ENCODE data around the gene STX18. TPM values are rescaled to one million over a fixed set of nuclear protein-coding genes. Genes with fewer than 3 reads are reported as not detected.

The STX18 gene
- total and polyA plus RNA-seq, 2 of the 13 experiments (the other 11 are each of a cell fraction or from before 2014, with no cell fraction given), result 23.9 to 37.1 TPM

DNA sequence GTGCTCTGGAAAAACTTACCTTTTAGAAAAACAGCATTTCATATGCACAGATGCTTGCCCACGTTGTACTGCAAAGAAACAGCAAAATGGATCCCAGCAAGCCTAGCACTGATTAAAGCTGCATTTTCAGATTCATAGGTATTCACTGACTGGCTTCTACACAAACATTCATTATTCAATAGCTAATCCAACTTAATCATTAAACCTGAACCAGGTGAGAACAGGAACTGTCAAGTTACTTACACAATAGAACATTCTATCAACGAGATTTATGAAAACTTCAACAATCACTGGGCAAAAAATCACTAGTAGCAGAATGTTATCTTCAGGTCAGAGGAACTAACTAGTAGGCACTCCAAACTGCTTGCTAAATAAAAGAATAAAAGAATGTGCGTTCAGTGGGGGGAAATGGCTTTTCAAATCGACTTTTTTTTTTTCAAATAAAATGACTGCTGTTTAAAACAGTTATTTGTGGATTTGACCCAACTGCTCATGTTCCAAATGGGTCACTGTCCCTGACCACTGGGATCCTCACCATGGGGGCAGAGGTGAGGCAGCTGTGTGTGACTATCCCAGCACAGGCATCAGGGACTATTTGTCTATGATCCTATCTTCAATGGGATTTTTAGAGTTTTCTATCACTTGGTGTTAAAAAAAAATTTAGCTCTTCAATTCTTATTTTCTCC is 42.3 kb downstream of the STX18 start:
- WGBS (ENCODE audit: low lambda C conversion rate), result 49% methylated on average over 4 of the region's 4 CpGs
- Histone ChIP-seq H3K27ac (ENCODE audit: extremely low read length, insufficient read depth, low read length) (no peak overlapping the region), H3K27me3 (ENCODE audit: control insufficient read depth in 1 of 2, insufficient read depth in 2 of 2, low read length in 2 of 2) (no peaks in the 10 kb centered on the region), H3K4me1 (ENCODE audit: insufficient read depth, low read length) (peaks cover 47% of the 10 kb centered on the region), H3K36me3 (replicated peaks in 1 of 2; ENCODE audit: control insufficient read depth in 1 of 2, insufficient read depth in 2 of 2, low read length in 2 of 2) (no peaks in the 10 kb centered on the region), H2AFZ (ENCODE audit: low read length) (no peak overlapping the region), H3K4me3 (replicated peaks in 1 of 3; ENCODE audit: insufficient read depth in 1 of 3, low read depth in 2 of 3, low read length in 3 of 3) (no peak overlapping the region), H3K9ac (ENCODE audit: insufficient read depth, low read depth, low read length) (no peak overlapping the region), H3K79me2 (ENCODE audit: insufficient read depth, low read length) (peaks cover 23% of the 10 kb centered on the region), H3K9me3 (ENCODE audit: low read length) (no peaks in the 10 kb centered on the region), H3K4me2 (ENCODE audit: low read depth, low read length) (0 out of 2 replicates have a peak overlapping the region, but pooled peaks have one; percentile 2), H4K20me1 (ENCODE audit: insufficient read depth, low read length) (no peaks in the 10 kb centered on the region)
- peak; percentile 48; the same call in 1 of the 3 replicates for ATAC-seq
- BruUV-seq (replicated peaks), result no TSS peak
- FAIRE-seq, result no peak
- ChIA-PET CTCF (ENCODE audit: low intra/inter-chr PET ratio, low total read pairs) (no interaction called here), POLR2A (no interaction called here)
- in situ Hi-C loops (cut with HindIII; ENCODE audit: extremely low pct_ligation_motif_present, low pct_unique_long_range_greater_than_20kb) (no loop called here), intact Hi-C loops (cut with micrococcal nuclease; ENCODE audit: unreplicated experiment) (no loop called here)
- no peak for DNase-seq (ENCODE audit: low spot score)
- no peak for TF ChIP-seq ZNF30 (CRISPR knock-in tag; IDR thresholded peaks at IDR 0.05)
- TF ChIP-seq CBX1 (IDR thresholded peaks at IDR 0.05; ENCODE audit: low read depth), result no peak
- no peak for TF ChIP-seq KAT2B (IDR thresholded peaks at IDR 0.05; ENCODE audit: borderline replicate concordance, low read depth, low read length)
- TF ChIP-seq DNMT3B (CRISPR knock-in tag; conservative IDR thresholded peaks at IDR 0.05), result no peak
- no peak for TF ChIP-seq HMGA1 (CRISPR knock-in tag; conservative IDR thresholded peaks at IDR 0.05)
- TF ChIP-seq, protein P1, sequence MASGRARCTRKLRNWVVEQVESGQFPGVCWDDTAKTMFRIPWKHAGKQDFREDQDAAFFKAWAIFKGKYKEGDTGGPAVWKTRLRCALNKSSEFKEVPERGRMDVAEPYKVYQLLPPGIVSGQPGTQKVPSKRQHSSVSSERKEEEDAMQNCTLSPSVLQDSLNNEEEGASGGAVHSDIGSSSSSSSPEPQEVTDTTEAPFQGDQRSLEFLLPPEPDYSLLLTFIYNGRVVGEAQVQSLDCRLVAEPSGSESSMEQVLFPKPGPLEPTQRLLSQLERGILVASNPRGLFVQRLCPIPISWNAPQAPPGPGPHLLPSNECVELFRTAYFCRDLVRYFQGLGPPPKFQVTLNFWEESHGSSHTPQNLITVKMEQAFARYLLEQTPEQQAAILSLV (CRISPR knock-in tag; IDR thresholded peaks at IDR 0.05; ENCODE audit: borderline replicate concordance), result no peak
- TF ChIP-seq TEAD2 (CRISPR knock-in tag; IDR thresholded peaks at IDR 0.05), result no peak
- no peak for TF ChIP-seq ETV5 (CRISPR knock-in tag; IDR thresholded peaks at IDR 0.05; ENCODE audit: borderline replicate concordance)
- TF ChIP-seq ZNF674 (CRISPR knock-in tag; IDR thresholded peaks at IDR 0.05; ENCODE audit: low read depth), result no peak
- no peak for TF ChIP-seq ZNF430 (CRISPR knock-in tag; IDR thresholded peaks at IDR 0.05)
- TF ChIP-seq ZMYM4 (CRISPR knock-in tag; IDR thresholded peaks at IDR 0.05), result no peak
- TF ChIP-seq, protein P2, sequence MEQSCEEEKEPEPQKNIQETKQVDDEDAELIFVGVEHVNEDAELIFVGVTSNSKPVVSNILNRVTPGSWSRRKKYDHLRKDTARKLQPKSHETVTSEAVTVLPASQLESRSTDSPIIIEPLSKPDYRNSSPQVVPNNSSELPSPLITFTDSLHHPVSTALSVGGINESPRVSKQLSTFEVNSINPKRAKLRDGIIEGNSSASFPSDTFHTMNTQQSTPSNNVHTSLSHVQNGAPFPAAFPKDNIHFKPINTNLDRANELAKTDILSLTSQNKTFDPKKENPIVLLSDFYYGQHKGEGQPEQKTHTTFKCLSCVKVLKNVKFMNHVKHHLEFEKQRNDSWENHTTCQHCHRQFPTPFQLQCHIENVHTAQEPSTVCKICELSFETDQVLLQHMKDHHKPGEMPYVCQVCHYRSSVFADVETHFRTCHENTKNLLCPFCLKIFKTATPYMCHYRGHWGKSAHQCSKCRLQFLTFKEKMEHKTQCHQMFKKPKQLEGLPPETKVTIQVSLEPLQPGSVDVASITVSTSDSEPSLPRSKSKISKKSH (CRISPR knock-in tag; IDR thresholded peaks at IDR 0.05; ENCODE audit: borderline replicate concordance), result no peak
- TF ChIP-seq, protein P3, sequence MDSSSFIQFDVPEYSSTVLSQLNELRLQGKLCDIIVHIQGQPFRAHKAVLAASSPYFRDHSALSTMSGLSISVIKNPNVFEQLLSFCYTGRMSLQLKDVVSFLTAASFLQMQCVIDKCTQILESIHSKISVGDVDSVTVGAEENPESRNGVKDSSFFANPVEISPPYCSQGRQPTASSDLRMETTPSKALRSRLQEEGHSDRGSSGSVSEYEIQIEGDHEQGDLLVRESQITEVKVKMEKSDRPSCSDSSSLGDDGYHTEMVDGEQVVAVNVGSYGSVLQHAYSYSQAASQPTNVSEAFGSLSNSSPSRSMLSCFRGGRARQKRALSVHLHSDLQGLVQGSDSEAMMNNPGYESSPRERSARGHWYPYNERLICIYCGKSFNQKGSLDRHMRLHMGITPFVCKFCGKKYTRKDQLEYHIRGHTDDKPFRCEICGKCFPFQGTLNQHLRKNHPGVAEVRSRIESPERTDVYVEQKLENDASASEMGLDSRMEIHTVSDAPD (CRISPR knock-in tag; IDR thresholded peaks at IDR 0.05), result no peak
- TF ChIP-seq ATF1 (CRISPR knock-in tag; IDR thresholded peaks at IDR 0.05), result no peak
- no peak for TF ChIP-seq ZSCAN20 (CRISPR knock-in tag; IDR thresholded peaks at IDR 0.05; ENCODE audit: borderline replicate concordance)
- no peak for TF ChIP-seq ZNF780A (CRISPR knock-in tag; IDR thresholded peaks at IDR 0.05)

All from HepG2 (cell line).